Measurements from ENCODE around the gene AMBRA1. TPM values are rescaled to one million over a fixed set of nuclear protein-coding genes. Genes with fewer than 3 reads are reported as not detected.

Gene AMBRA1
- total RNA-seq, 6 donors from 2014 or later, result 22.9 to 55.7 (median 33.2) TPM

GRCh38 chr11:46445192-46445919, 148.5 kb downstream of the AMBRA1 start:
- no peaks in the 10 kb centered on the region for H3K27me3 ChIP-seq

GRCh38 chr11:46444305-46444704, 149.5 kb downstream of the AMBRA1 start:
- no peak for ATAC-seq (ENCODE audit: low FRiP score in 2 of 2)
- Histone ChIP-seq H3K4me3 (no peak overlapping the region), H3K4me1 (peaks cover 8 to 13% (median 11%) of the 10 kb centered on the region in 4 donors), H3K27ac (no peak overlapping the region), H3K36me3 (peaks cover 0 to 15% (median 6%) of the 10 kb centered on the region in 4 donors), H3K9me3 (no peaks in the 10 kb centered on the region), H3K27me3 (no peaks in the 10 kb centered on the region)
- TF ChIP-seq POLR2AphosphoS5 (IDR thresholded peaks at IDR 0.05) (no peak), EP300 (IDR thresholded peaks at IDR 0.05) (no peak), CTCF (IDR thresholded peaks at IDR 0.05) (no peak), POLR2A (IDR thresholded peaks at IDR 0.05) (no peak)
- no peak for DNase-seq

More at GRCh38 chr11:46445192-46445919, 148.5 kb downstream of the AMBRA1 start:
- no peak for DNase-seq
- no peak overlapping the region for H3K4me3 ChIP-seq
- peaks cover 8 to 13% (median 11%) of the 10 kb centered on the region in 4 donors for H3K4me1 ChIP-seq
- peaks cover 0 to 15% (median 6%) of the 10 kb centered on the region in 4 donors for H3K36me3 ChIP-seq
- 89 to 94% methylated on average over 4 of the region's 4 CpGs for WGBS, 2 donors
- no peak overlapping the region for H3K27ac ChIP-seq
- no peaks in the 10 kb centered on the region for H3K9me3 ChIP-seq
- TF ChIP-seq CTCF (IDR thresholded peaks at IDR 0.05) (no peak), EP300 (IDR thresholded peaks at IDR 0.05) (no peak), POLR2AphosphoS5 (IDR thresholded peaks at IDR 0.05) (no peak), POLR2A (IDR thresholded peaks at IDR 0.05) (no peak)
- ATAC-seq (ENCODE audit: low FRiP score in 2 of 2), result no peak

GRCh38 chr11:46438211-46438610, 155.6 kb downstream of the AMBRA1 start:
- no peak for TF ChIP-seq POLR2AphosphoS5 (IDR thresholded peaks at IDR 0.05)
- Histone ChIP-seq H3K27me3 (no peaks in the 10 kb centered on the region), H3K27ac (no peak overlapping the region), H3K9me3 (no peaks in the 10 kb centered on the region), H3K4me3 (no peak overlapping the region), H3K4me1 (peaks cover 0 to 6% (median 3%) of the 10 kb centered on the region in 4 donors), H3K36me3 (peaks cover 2 to 33% (median 19%) of the 10 kb centered on the region in 4 donors)
- WGBS, 2 donors, result 43 to 69% methylated on average over 4 of the region's 4 CpGs
- DNase-seq, result no peak
- no peak for ATAC-seq (ENCODE audit: low FRiP score in 2 of 2)

GRCh38 chr11:46437122-46437689, 156.6 kb downstream of the AMBRA1 start:
- H3K36me3 ChIP-seq, result peaks cover 3 to 32% (median 27%) of the 10 kb centered on the region in 4 donors
- no peaks in the 10 kb centered on the region for H3K9me3 ChIP-seq
- ATAC-seq (ENCODE audit: low FRiP score in 2 of 2) (no peak), DNase-seq (no peak)
- TF ChIP-seq POLR2AphosphoS5 (IDR thresholded peaks at IDR 0.05) (no peak), POLR2A (IDR thresholded peaks at IDR 0.05) (no peak), CTCF (IDR thresholded peaks at IDR 0.05) (no peak), EP300 (IDR thresholded peaks at IDR 0.05) (no peak)
- H3K4me3 ChIP-seq, result no peak overlapping the region
- peaks cover 0 to 6% (median 3%) of the 10 kb centered on the region in 4 donors for H3K4me1 ChIP-seq
- no peaks in the 10 kb centered on the region for H3K27me3 ChIP-seq
- 77 to 81% methylated on average over 6 of the region's 6 CpGs for WGBS, 2 donors
- H3K27ac ChIP-seq, result no peak overlapping the region

- no peaks in the 10 kb centered on the region for H3K9me3 ChIP-seq
- no peak overlapping the region for H3K27ac ChIP-seq
- peaks cover 3 to 30% (median 21%) of the 10 kb centered on the region in 4 donors for H3K36me3 ChIP-seq
- DNase-seq (no peak), ATAC-seq (ENCODE audit: low FRiP score in 2 of 2) (no peak)
- TF ChIP-seq CTCF (IDR thresholded peaks at IDR 0.05) (no peak), POLR2AphosphoS5 (IDR thresholded peaks at IDR 0.05) (no peak), EP300 (IDR thresholded peaks at IDR 0.05) (no peak), POLR2A (IDR thresholded peaks at IDR 0.05) (no peak)
- no peaks in the 10 kb centered on the region for H3K27me3 ChIP-seq
- no peak overlapping the region for H3K4me3 ChIP-seq
- WGBS, 2 donors, result 82 to 92% methylated on average over 3 of the region's 3 CpGs
- H3K4me1 ChIP-seq, result peaks cover 0 to 6% (median 3%) of the 10 kb centered on the region in 4 donors
Observed at GRCh38 chr11:46436113-46436512, 157.7 kb downstream of the AMBRA1 start.

Data from upper lobe of left lung (tissue), 6 donors.